ENCODE measurements around the gene MED13L. TPM values are rescaled to one million over a fixed set of nuclear protein-coding genes. Genes with fewer than 3 reads are reported as not detected.

The MED13L gene
- 89.0 and 90.1 TPM in 2 replicates for total RNA-seq
- long read RNA-seq, full-length matches to known transcripts = 2 of 12 reads
- long read RNA-seq, partial matches to known transcripts = 7 of 12 reads
- long read RNA-seq, other reads (novel, unspliced or antisense) = 3 of 12 reads

DNA sequence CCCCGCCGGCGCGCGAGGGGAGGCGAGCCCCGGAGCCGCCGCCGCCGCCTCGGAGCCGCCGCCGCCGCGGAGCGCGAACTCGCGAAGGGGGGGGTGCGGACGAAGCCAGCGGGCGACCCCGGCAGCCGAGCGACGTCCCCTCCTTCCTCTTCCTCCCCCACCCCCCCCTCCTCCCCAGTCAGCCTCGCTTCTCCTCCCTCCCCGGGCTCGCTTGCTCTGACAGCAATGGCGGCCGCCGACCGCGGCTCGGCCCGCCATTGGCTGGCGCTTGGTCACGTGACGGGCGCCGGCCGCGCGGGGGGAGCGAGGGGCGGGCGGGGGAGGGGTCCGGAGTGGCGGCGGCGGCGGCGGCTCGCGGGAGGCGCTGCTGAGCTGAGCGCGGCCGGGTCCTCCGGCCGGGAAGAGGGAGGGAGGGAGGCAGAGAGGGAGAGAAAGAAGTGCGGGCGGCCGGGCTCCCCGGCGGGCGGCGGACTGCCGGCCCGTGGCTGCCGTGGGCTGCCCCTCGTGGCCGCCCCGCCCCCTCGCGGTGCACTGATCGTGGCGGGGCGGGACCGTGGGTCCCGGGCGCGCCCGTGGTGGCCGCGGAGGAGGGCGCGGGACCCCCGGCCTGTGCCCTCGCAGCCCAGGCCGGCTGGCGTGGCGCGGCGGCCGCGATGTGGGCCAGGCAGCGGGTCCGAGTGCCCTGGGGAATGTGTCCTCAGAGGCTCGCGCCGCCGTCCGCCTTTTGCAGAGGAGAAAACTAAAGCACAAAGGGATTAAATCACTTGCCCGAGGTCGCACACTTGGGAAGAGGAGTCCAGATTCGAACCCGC is at the start of gene MED13L:
TSS of gene MED13L (minus strand) at position 227 of the 812 bp plus-strand sequence. CDS start 562 bp downstream, outside the sequence.
- H3K4me1 Mint-ChIP-seq = peaks cover 51% of the 10 kb centered on the region
- H3K9me3 Mint-ChIP-seq = no peaks in the 10 kb centered on the region
- peak within 1 kb of the TSS; percentile 96 for H3K27ac Mint-ChIP-seq (ENCODE audit: unreplicated experiment)
- H3K4me3 Mint-ChIP-seq = peak within 1 kb of the TSS; percentile 98
- TF ChIP-seq, protein P1, sequence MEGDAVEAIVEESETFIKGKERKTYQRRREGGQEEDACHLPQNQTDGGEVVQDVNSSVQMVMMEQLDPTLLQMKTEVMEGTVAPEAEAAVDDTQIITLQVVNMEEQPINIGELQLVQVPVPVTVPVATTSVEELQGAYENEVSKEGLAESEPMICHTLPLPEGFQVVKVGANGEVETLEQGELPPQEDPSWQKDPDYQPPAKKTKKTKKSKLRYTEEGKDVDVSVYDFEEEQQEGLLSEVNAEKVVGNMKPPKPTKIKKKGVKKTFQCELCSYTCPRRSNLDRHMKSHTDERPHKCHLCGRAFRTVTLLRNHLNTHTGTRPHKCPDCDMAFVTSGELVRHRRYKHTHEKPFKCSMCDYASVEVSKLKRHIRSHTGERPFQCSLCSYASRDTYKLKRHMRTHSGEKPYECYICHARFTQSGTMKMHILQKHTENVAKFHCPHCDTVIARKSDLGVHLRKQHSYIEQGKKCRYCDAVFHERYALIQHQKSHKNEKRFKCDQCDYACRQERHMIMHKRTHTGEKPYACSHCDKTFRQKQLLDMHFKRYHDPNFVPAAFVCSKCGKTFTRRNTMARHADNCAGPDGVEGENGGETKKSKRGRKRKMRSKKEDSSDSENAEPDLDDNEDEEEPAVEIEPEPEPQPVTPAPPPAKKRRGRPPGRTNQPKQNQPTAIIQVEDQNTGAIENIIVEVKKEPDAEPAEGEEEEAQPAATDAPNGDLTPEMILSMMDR (conservative IDR thresholded peaks at IDR 0.05) = peak; percentile 51
- DNase-seq (ENCODE audit: low read depth, low spot score) = peak; percentile 80
- H3K27me3 Mint-ChIP-seq (ENCODE audit: low read depth) = no peaks in the 10 kb centered on the region
- no peaks in the 10 kb centered on the region for H3K36me3 Mint-ChIP-seq (ENCODE audit: low read depth)

DNA sequence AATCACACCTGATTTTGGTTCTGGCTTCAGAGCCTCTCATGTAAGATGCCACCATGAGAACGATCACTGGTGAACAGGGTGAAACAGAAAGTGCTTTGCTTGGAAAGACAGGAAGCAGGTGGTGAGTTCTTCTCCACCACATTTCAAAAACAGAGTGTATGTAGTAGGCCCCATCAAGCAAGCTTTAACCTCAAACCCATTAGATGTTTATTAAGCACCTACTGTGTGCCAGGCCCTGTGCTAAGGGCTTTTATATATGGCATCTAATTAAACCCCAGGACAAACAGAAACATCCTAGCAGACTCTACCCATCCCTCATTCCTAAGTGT is 47.8 kb upstream of the MED13L start:
- no peak for DNase-seq (ENCODE audit: low read depth, low spot score)
- TF ChIP-seq, protein P1 (conservative IDR thresholded peaks at IDR 0.05) = no peak
- peaks cover 3% of the 10 kb centered on the region for H3K4me1 Mint-ChIP-seq
- peaks cover 3% of the 10 kb centered on the region for H3K36me3 Mint-ChIP-seq (ENCODE audit: low read depth)
- peaks cover 6% of the 10 kb centered on the region for H3K9me3 Mint-ChIP-seq
- no peak overlapping the region for H3K4me3 Mint-ChIP-seq
- no peak overlapping the region for H3K27ac Mint-ChIP-seq (ENCODE audit: unreplicated experiment)
- no peaks in the 10 kb centered on the region for H3K27me3 Mint-ChIP-seq (ENCODE audit: low read depth)

DNA sequence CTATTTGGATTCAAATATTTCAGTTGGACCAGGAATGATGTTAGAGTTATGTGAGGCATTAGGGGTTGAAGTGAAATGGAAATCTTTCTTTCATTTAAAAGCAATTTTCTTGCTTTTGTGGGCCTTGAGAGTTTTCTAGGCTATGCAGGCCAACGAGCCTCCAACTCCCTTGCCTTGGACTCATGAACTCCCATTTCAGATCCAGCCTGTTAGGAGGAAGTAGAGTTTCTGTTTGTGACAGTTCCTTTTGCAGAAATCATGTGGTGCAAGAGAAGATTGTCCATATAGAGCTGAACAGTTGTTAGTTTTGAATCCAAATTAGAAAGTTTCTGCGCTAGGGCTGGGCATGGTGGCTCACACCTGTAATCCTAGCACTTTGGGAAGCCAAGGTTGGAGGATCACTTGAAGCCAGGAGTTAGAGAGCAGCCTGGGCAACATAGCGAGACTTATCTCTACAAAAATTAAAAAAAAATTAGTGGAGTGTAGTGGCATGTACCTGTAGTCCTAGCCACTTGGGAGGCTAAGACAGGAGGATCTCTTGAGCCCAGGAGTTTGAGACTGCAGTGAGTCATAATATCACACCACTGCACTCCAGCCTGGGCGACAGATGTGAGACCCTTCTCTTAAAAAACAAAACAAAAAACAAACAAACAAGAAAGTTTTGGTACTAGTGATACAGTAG is 47.3 kb upstream of the MED13L start:
- Mint-ChIP-seq H3K4me3 (no peak overlapping the region), H3K36me3 (ENCODE audit: low read depth) (peaks cover 3% of the 10 kb centered on the region), H3K9me3 (peaks cover 6% of the 10 kb centered on the region), H3K27me3 (ENCODE audit: low read depth) (no peaks in the 10 kb centered on the region), H3K4me1 (peaks cover 8% of the 10 kb centered on the region), H3K27ac (ENCODE audit: unreplicated experiment) (no peak overlapping the region)
- TF ChIP-seq, protein P1 (conservative IDR thresholded peaks at IDR 0.05) = no peak
- DNase-seq (ENCODE audit: low read depth, low spot score) = no peak

DNA sequence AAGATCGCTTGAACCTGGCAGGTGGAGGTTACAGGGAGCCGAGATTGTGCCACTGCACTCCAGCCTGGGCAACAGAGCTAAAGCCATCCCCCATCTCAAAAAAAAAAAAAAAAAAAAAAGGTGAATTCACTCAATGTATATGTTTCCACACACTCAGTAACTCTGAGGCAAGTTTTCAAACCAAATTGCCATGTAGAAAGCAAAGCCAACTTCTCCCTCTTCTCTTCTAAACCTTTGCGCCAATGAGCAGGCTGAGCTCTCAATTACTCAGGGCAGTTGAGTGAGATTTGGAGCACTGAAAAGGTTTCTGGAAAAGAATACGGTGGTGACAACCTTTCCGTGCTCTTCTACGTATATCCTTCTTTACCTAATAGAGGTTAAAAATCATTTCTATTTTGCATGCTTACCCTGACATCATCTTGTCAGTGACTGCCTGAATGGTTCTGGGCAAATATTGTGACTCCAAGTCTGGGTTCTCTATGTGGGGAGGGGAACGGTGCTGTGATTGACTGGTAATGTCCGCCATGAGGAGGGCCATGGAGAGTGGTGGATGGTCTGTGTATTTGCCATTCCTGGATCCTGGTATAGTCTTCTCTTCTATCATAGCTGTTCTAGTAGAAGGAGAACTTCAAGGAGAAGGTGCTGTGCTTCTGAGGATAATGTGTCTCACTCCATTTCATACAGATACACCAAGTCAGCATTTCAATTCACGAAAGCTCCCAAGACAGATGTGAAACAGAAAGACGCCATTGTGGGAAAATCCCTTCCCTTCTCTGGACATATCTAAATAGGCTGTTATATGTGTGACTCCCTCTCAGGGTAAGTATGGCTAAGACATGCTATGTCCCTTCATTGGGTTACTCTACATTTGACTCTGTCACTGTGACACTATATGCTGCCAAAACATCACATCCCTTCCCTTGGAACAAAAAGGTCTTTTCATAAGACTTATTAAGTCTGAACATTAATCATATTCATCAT is 46.2 kb upstream of the MED13L start:
- TF ChIP-seq, protein P1 (conservative IDR thresholded peaks at IDR 0.05) = no peak
- Mint-ChIP-seq H3K4me1 (peaks cover 14% of the 10 kb centered on the region), H3K36me3 (ENCODE audit: low read depth) (peaks cover 3% of the 10 kb centered on the region), H3K27ac (ENCODE audit: unreplicated experiment) (no peak overlapping the region), H3K4me3 (no peak overlapping the region), H3K9me3 (peaks cover 6% of the 10 kb centered on the region), H3K27me3 (ENCODE audit: low read depth) (no peaks in the 10 kb centered on the region)
- DNase-seq (ENCODE audit: low read depth, low spot score) = no peak

DNA sequence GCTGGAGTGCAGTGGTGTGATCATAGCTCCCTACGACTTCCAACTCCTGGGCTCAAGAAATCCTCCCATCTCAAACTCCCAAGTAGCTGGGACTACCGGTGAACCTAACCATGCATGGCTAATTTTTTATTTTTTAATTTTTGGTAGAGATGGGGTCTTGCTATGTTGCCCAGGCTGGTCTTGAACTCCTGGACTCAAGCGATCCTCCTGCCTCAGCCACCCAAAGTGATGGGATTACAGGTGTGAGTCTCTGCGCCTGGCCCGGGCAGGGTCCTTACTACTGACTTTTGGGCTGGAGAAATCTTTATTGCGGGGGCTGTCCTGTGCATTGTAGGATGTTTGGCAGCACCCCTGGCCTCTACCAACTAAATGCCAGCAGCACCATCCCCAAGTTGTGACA is 44.4 kb upstream of the MED13L start:
- H3K9me3 Mint-ChIP-seq = no peaks in the 10 kb centered on the region
- H3K4me3 Mint-ChIP-seq = no peak overlapping the region
- H3K27me3 Mint-ChIP-seq (ENCODE audit: low read depth) = no peaks in the 10 kb centered on the region
- peaks cover 3% of the 10 kb centered on the region for H3K36me3 Mint-ChIP-seq (ENCODE audit: low read depth)
- no peak overlapping the region for H3K27ac Mint-ChIP-seq (ENCODE audit: unreplicated experiment)
- H3K4me1 Mint-ChIP-seq = peaks cover 14% of the 10 kb centered on the region
- TF ChIP-seq, protein P1 (conservative IDR thresholded peaks at IDR 0.05) = no peak
- no peak for DNase-seq (ENCODE audit: low read depth, low spot score)

All from neural crest cell (in vitro differentiated cells).